CD4-positive, alpha-beta T cell treated with Interleukin-4 for 1 hour (primary cell): Measurements from ENCODE around the gene ELFN2.
"Not testable (repeated sequence)": the region's sequence is repeated elsewhere in the genome, so short reads cannot be mapped to it uniquely, and the experiment has no call there.

ENCODE experiments used
- DNase-seq, 2 donors: peaks; one replicate each; pipeline ENCODE4 v3.0.0-alpha.2; 2020 to 2022

ELFN2 gene

DNA sequence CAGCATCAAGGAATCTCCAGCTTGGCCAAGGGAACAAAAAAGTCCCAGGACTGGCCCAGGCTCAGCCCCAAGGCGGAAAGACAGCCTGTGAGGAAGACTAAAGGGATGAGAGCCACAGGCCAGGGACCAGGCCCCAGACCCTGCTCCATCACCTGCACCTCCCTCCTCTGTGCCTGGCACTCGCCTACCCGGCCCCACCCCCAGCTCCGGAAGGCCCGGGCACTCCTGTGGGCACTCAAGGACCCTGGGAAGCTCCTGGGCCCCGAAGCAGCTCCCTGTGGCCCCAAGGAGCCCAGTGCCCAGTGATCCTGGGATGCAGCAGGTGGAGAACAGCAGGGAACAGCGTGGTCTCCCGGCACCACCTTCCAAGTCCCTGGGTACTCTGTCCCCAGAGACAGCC lies 18.2 kb downstream of the ELFN2 start:
- no peak for DNase-seq

- no peak for DNase-seq
Measured at GRCh38 chr22:37407856-37408255, 19.4 kb downstream of the ELFN2 start.

DNA sequence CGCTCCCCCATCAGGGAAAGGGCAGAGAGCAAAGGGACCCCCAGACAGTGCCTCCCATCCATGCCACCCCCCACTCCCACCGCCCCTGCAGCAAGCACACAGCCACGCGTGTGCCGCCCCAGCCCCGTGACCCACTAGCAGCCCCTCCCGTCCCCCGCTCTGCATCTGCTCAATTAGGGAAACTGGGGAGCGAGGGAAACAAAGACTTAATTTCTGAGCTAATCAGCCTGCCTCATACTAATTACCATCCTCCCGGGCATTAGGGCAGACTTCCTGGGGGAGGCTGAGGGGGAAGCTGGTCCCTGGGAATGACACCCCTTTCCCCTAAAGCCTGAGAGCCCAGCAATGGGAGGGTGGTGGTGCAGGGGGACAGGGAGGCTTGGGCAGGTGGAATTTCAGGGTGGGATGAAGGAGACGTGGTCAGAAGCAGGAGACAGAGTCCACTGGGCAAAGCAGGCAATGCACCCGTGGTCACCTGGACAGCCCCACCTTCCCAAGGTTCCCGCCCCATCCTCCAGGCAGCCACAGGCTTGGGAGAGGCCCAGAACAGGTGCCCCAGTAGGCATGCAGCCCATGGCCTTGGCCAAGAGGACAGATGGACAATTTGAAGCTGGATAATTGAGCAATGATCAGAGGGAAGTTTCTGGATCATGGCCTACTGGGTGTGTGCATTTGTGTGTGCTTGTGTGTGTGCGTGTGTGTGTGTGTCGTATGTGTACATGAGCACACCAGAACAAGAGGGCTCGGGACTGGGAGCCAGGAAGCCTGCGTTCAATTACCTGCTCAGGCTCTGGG lies 20.6 kb downstream of the ELFN2 start:
- DNase-seq, result no peak

- DNase-seq, result no peak
Measured at GRCh38 chr22:37404091-37404490, 23.2 kb downstream of the ELFN2 start.

DNA sequence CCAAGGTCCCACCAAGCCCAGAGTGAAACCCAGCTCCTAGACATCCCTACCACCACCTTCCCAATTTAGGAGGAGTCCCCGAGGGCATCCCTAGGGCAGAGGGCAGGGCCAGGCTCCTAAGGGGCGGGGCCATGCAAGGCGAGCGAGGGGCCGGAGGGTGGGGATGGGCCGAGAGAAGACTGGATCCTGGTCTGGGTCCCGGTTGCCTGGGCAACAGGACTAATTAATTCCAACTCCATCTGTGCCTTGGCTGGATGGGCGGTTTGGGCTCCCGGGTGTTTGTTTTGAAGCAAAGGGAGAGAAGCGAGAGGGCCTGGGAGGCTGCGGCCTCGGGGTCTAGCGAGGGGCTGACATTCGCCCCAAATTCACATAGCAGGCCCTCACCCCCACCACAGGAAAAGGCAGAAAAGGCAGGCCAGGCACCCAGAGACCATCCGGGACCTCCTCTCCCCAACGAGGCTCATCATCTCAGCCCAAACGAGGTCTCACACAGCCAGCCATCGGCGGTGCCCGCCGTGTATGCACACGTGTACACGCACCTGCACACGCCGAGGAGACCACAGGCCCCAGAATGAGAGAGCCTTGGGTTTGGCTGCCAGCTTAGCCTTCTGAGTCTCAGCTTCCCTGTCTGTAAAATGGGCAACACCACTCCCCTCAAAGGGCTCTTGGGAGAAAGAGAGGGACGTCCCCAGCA lies 23.9 kb downstream of the ELFN2 start:
- DNase-seq, result no peak

DNA sequence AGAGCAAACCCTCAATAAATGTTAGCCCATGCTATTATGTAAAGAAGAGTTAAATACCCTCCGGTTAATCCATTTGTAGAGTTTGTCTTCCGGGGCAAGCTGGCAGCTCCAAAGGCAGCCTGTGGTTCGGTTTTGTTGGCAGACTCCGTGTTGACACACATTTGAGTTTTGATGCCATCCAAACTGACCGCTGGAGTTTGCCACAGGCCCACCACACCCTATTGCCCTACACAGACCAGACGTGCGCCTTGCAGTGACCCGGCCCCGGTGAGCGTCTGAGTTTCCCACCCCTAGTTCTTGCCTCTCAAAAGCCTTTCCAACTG lies 25.1 kb downstream of the ELFN2 start:
- no peak for DNase-seq

GRCh38 chr22:37401401-37402183 lies 25.7 kb downstream of the ELFN2 start:
- DNase-seq, result no peak

GRCh38 chr22:37400719-37401118 lies 26.6 kb downstream of the ELFN2 start:
- no peak for DNase-seq

GRCh38 chr22:37399457-37399856 lies 27.8 kb downstream of the ELFN2 start:
- DNase-seq, result not testable (repeated sequence)

- no peak for DNase-seq
Measured at GRCh38 chr22:37397226-37397625, 30.1 kb downstream of the ELFN2 start.

GRCh38 chr22:37396488-37397084 lies 30.7 kb downstream of the ELFN2 start:
- no peak for DNase-seq

GRCh38 chr22:37394341-37394740 lies 32.9 kb downstream of the ELFN2 start:
- no peak for DNase-seq

DNA sequence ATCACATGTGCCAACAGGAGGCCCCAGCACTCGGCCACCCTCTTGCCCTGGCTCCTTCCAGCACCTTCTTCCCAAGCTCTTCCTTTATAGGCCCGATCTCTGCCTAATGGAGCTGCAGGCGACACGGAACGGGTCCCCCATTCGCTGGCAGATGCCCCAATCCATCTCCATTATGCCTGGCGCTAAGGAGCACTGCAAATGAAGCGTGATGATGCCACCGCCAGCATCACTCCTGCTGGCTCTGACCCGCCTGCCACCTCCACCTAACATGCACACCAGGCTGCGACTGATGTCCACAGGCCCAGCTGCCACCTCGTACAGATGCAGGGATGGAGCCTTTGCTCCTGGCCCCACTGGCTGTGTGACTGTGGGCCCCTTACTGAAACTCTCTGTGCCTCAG lies 33.5 kb downstream of the ELFN2 start:
- no peak for DNase-seq

DNA sequence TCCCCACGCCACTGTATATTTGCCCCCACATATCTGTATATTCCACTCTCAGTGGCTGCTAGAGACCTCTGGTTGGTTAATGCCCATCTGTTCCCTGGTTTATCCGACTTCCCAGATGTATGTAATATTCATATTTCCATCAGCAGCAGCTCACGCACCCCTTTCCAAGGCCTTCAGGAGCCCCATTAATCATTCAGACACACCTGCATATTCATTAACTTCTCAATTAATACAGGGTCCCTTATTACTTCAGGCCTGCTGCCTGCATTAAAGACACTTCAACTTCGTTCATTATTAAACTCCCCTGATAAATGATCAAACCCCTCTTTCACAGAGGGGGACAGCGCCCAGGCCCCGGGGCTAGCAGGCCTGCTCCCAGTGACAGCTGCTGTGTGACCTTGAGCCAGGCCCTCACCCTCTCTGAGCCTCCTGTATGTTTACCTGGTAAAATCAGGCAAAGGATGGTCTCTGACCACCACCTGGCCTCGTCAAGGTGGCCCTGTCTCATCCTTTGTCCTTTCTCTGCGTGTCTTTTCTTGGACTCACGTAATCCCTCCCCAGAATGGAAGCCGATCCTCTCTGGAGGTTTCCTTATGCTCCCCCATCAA lies 34.5 kb downstream of the ELFN2 start:
- DNase-seq, result no peak

DNA sequence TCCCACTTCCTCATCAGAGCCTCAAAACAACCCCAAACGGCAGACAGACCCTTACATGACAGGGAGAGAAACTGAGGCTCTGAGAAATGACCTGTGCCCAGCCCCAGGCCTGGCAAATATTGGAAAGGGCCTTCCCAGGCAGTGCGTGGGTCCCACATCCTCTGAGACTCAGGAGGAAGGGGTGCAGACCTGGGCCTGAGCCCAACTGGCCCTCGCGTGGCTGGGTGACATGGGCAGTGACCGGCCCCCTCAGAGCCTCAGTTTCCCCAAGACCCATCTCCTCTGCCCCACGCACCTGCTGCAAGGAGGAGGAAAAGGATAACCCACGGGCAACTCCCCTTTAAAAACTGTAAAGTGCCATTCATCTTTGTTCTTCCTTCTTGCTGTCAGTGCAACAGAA lies 35.6 kb downstream of the ELFN2 start:
- no peak for DNase-seq

DNA sequence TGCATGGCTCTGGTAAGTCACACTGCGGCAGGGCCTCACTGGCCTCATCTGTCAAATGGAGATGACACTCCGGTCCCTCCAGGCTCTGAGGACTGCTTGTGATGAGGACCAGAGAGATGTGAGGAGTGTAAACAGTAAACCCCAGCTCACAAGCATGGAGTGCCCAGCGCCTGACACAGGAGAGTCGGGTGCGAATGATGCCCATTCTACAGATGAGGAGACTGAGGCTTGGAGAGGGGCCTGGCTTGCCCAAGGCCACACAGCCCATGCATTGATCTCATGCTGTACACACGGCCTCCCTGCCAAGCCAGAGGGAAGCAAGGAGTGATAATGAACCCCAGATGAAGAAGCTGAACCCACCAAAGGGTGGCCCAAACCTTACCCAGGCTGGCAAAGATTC lies 37.2 kb downstream of the ELFN2 start:
- no peak for DNase-seq

GRCh38 chr22:37388538-37388937 lies 38.7 kb downstream of the ELFN2 start:
- no peak for DNase-seq

- DNase-seq, result no peak
Measured at GRCh38 chr22:37387793-37388192, 39.5 kb downstream of the ELFN2 start.

DNA sequence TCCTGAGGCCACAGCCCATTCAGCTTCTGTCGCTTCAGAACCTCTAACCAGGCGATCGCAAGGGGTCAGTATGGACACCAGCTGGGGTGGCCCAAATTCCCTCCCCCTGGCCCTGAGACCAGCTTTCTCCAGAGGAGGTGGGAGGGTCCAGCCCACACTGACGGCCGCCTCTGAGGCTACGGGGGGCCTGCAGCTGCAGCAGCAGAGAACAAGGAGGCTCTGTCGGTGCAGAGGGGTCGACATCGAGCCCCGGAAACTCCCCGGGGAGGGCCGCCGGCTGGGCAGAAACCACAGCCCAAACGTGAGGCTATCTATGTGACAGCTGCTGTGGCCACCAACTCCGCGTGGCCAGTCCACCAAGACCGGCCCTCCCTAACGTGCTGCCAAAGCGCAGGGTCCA lies 40.8 kb downstream of the ELFN2 start:
- no peak for DNase-seq

DNA sequence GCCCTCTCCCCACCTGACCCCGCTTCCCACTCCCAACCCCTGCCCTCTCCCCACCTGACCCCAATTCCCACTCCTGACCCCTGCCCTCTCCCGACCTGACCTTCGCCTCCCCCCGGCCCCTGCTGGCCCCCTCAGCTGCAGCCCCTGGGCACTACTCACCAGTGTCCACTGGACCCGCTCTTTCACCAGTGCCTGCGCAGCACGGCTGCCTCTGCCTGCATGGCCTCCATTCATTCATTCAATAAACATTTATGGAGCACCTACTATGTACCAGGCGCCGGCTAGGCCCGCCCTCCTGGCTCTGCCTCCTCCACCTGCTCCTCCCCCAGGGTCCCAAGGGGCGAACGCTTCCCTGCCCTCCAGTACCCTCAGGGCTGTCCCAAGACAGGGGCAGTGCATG lies 42.6 kb downstream of the ELFN2 start:
- DNase-seq, result no peak

DNA sequence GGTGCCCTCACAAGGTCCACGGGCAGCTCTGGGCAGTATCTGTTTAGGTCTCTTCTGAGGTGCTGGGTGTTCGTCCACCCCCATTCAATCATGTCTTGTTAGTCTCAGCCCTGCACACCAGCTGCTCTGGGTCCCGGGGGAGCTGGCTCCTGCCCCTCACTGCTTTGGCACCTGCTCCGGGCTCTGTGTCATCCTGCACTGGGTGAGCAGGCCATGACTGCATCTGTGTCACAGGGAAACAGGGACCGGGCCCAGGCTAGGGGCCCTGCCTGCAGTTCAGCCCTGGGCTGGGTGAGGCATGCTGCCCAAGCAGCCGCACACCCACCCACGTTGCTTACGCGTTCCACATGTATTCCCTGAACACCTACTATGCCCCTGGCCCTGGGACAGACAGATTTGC lies 43.9 kb downstream of the ELFN2 start:
- no peak for DNase-seq

GRCh38 chr22:37381489-37381888 lies 45.8 kb downstream of the ELFN2 start:
- no peak for DNase-seq

DNA sequence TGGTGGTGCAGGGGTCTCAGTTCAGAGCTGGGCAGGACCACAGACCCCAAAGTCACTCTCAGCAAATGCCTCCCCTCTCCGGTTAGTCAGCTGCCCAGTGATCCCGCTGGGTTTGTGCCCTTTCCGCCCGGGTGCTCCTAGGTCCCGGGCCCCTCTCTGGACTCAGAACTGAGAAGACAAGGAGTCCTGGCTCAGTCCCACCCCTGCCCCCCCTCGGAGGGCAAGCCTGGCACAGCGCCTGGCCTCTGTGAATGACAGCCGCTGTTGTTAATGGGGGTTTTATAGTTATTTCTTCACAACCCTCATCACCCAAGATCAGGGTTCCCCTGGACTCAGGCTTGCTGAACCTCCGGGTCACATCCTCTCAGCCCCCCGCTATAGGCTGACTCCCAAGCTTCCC lies 47.6 kb downstream of the ELFN2 start:
- DNase-seq, result no peak
